Type B pancreatic cell (in vitro differentiated cells): Measurements from ENCODE around the gene LTO1. TPM values are rescaled to one million over a fixed set of nuclear protein-coding genes. Genes with fewer than 3 reads are reported as not detected.

Experiments
- DNase-seq: peaks from one replicate; pipeline ENCODE4 v3.0.0; 2021; ENCODE audit warnings: mixed read lengths; ENCODE audit not compliant: unreplicated experiment; ENCODE audit errors: extremely low spot score
- H3K27ac Mint-ChIP-seq: 2 replicates; pipeline ENCODE4 v1.8.0; 2021; ENCODE audit warnings: mild to moderate bottlenecking, mixed read lengths
- H3K27me3 Mint-ChIP-seq: 2 replicates; pipeline ENCODE4 v1.8.0; 2021; ENCODE audit warnings: mixed read lengths
- H3K36me3 Mint-ChIP-seq: 2 replicates; pipeline ENCODE4 v1.8.0; 2021; ENCODE audit warnings: mixed read lengths
- H3K4me1 Mint-ChIP-seq: one replicate; pipeline ENCODE4 v1.8.0; 2021; ENCODE audit warnings: mixed read lengths; ENCODE audit not compliant: unreplicated experiment
- H3K4me3 Mint-ChIP-seq: 2 replicates; pipeline ENCODE4 v1.8.0; 2021; ENCODE audit warnings: mild to moderate bottlenecking, mixed read lengths
- H3K9me3 Mint-ChIP-seq: 2 replicates; pipeline ENCODE4 v1.8.0; 2021; ENCODE audit warnings: mixed read lengths
- total RNA-seq: library from RNA; stranded (reverse); gene quantifications from 2 replicates; pipeline ENCODE4 v1.2.1, GENCODE V29; 2021; ENCODE audit warnings: low replicate concordance
- TF ChIP-seq, protein P1 (sequence below): fragments of 200-600 bp; sonication (generic); conservative IDR thresholded peaks from 2 replicates; pipeline ENCODE4 v1.5.0; 2021; ENCODE audit warnings: antibody characterized with exemption, mild to moderate bottlenecking

The LTO1 gene
- total RNA-seq, 1 donor from 2014 or later, result 24.6 TPM

DNA sequence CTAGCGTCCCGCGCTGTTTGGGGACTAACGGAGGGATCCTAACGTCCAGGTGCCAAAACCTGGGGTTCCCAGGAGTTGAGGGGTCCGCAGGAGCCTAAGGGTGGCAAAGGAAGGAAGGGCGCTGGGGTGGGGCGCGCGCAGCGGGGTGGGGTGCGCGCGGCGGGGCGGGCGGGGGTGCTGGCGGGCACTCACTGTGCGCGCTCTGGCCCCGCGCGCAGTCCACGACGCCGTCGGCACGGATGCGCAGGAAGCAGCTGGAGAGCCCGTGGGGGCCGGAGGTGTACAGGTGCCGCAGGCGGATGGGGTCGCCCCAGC is 28.3 kb upstream of the LTO1 start:
- TF ChIP-seq, protein P1, sequence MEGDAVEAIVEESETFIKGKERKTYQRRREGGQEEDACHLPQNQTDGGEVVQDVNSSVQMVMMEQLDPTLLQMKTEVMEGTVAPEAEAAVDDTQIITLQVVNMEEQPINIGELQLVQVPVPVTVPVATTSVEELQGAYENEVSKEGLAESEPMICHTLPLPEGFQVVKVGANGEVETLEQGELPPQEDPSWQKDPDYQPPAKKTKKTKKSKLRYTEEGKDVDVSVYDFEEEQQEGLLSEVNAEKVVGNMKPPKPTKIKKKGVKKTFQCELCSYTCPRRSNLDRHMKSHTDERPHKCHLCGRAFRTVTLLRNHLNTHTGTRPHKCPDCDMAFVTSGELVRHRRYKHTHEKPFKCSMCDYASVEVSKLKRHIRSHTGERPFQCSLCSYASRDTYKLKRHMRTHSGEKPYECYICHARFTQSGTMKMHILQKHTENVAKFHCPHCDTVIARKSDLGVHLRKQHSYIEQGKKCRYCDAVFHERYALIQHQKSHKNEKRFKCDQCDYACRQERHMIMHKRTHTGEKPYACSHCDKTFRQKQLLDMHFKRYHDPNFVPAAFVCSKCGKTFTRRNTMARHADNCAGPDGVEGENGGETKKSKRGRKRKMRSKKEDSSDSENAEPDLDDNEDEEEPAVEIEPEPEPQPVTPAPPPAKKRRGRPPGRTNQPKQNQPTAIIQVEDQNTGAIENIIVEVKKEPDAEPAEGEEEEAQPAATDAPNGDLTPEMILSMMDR, result no peak
- no peak overlapping the region for H3K27ac Mint-ChIP-seq
- peak overlapping the region; percentile 79 for H3K4me3 Mint-ChIP-seq
- H3K27me3 Mint-ChIP-seq, result peaks cover 51% of the 10 kb centered on the region
- H3K9me3 Mint-ChIP-seq, result no peaks in the 10 kb centered on the region
- H3K36me3 Mint-ChIP-seq, result no peaks in the 10 kb centered on the region
- no peak for DNase-seq
- peaks cover 33% of the 10 kb centered on the region for H3K4me1 Mint-ChIP-seq

DNA sequence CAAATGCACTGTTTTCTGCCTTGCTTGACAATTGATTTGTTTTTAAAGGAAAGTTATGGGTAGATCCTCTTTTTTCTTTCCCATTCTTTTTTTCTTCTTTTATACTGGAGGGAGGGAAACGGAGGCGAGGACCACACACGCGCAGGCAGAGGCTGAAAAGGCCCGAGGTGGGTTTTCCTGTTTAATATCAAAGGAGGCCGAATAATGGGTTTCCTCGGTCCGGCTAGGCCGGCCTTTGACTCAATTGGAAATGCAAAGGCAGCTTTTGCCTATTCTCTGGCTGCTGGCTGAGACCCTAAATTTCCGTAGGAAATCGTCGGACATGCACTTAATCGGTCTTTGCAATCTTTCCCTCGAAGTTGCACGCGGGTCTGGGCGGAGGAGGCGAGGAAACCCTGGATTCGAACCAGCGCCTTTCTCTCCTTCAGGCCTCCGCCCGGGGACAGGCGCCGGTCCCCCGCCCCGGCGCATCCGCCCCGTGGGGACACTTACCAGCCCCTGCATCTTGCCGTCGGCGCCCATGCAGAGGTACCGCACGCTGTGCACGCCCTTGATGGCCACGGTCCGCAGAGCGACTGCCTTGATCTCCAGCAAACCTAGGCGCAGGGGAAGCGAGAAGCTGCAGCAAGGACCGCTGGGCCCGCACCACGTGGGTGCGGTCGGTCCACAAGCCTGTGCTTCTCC is 27.8 kb upstream of the LTO1 start:
- peak overlapping the region; percentile 79 for H3K4me3 Mint-ChIP-seq
- peaks cover 51% of the 10 kb centered on the region for H3K27me3 Mint-ChIP-seq
- H3K36me3 Mint-ChIP-seq, result no peaks in the 10 kb centered on the region
- DNase-seq, result no peak
- no peaks in the 10 kb centered on the region for H3K9me3 Mint-ChIP-seq
- no peak overlapping the region for H3K27ac Mint-ChIP-seq
- TF ChIP-seq, protein P1, result no peak
- peaks cover 33% of the 10 kb centered on the region for H3K4me1 Mint-ChIP-seq

DNA sequence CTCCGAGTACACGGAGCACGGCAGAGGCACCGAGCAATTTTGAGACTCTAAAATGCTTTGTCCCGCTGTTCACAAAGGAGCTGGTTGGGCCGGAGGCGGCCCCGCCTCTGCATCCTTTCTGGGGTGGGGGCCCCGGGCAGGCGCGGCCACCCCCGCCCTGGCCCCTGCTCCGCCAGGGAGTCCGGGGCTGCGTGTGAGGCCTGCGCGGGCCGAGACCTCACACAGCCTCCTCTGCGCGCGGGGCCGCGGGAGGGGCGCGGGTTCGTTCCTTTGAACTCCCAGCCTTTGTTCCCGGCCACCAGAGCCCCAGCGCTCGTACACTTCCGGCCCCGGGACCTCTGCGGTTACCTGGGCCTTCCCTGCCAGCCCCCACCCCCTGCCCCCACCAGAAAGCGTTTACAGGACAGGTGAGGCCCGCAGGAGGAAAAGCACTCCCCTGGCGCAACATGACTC is 27.1 kb upstream of the LTO1 start:
- H3K4me3 Mint-ChIP-seq, result peak overlapping the region; percentile 79

DNA sequence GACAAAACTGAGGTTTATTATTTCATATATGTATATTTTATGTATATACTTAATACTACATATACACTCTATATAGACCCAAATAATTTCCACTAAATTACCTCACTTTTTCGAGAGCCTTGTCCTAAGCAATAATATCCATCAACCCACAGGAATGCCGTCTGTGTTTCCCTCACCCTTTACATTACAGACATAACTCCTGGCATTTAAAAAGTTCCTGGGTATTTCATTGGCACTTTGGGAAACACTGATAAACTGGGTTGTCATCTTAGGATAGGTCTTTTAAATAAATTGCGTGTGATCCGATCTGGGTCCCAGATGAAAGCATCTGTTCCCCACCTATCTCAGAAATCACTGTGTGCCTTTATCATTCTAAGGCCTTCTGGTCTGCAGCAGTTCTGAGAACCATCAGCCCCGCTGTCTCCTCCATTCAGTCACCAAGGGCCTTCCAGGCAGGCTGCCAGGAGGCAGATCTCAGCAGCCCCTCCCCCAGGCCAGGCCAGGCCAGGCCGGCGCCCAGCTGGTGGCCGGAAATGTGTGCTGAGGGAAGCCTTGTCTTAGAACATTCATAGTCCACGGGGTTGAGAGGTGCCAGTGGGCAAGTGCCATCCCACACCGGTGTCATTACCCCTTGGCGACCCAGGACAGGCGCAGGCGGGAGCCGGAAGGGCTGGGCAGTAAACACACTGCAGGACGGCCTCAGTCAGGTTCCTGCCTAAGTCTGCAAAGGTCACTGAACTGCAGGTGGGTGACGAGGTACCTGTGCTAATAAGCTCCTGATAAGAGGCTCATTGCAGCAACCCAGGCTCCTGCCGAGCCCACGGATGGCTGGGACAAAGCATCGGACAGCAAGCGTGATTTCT is 25.4 kb upstream of the LTO1 start:
- TF ChIP-seq, protein P1, result no peak
- peaks cover 34% of the 10 kb centered on the region for H3K27me3 Mint-ChIP-seq
- H3K9me3 Mint-ChIP-seq, result no peaks in the 10 kb centered on the region
- peak overlapping the region; percentile 32 for H3K4me3 Mint-ChIP-seq
- no peak for DNase-seq
- H3K36me3 Mint-ChIP-seq, result no peaks in the 10 kb centered on the region
- H3K4me1 Mint-ChIP-seq, result peaks cover 26% of the 10 kb centered on the region
- peak overlapping the region; percentile 53 for H3K27ac Mint-ChIP-seq

More for the DNA sequence above, 27.1 kb upstream of the LTO1 start:
- H3K27ac Mint-ChIP-seq, result no peak overlapping the region
- TF ChIP-seq, protein P1, result no peak
- H3K36me3 Mint-ChIP-seq, result no peaks in the 10 kb centered on the region
- DNase-seq, result peak; percentile 73
- H3K9me3 Mint-ChIP-seq, result no peaks in the 10 kb centered on the region
- H3K27me3 Mint-ChIP-seq, result peaks cover 48% of the 10 kb centered on the region
- H3K4me1 Mint-ChIP-seq, result peaks cover 30% of the 10 kb centered on the region

DNA sequence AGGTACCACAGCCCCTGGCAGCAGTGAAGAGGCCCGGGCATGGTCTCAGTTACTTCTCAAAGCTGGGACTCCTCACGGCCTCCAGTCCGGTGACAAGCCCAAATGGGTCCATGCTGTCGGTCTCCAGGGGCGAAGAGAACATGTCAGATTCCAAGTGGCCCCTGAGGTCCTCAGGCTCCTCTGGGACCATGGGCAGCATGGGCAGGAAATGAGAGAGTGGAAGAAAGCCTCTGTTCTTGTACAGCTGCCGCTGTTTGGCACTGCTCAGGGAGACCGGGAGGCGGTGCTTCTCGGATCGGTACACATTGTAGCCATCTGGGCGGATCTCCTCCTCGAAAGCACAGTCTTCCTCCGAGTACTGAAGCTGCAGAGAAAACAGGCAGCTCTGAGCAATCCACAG is 24.1 kb upstream of the LTO1 start:
- Mint-ChIP-seq H3K36me3 (no peaks in the 10 kb centered on the region), H3K27ac (no peak overlapping the region), H3K27me3 (peaks cover 22% of the 10 kb centered on the region), H3K4me1 (peaks cover 22% of the 10 kb centered on the region), H3K9me3 (no peaks in the 10 kb centered on the region), H3K4me3 (no peak overlapping the region)
- DNase-seq, result no peak
- TF ChIP-seq, protein P1, result no peak
